T-helper 1 cell (primary cell): ENCODE data around the gene NKD1.
"Not testable (repeated sequence)": the region's sequence is repeated elsewhere in the genome, so short reads cannot be mapped to it uniquely, and the experiment has no call there.

Source experiments
- DNase-seq, 5 donors: peaks; one replicate each; pipeline ENCODE4 v3.0.0-alpha.2; 2012 to 2020

NKD1 gene

DNA sequence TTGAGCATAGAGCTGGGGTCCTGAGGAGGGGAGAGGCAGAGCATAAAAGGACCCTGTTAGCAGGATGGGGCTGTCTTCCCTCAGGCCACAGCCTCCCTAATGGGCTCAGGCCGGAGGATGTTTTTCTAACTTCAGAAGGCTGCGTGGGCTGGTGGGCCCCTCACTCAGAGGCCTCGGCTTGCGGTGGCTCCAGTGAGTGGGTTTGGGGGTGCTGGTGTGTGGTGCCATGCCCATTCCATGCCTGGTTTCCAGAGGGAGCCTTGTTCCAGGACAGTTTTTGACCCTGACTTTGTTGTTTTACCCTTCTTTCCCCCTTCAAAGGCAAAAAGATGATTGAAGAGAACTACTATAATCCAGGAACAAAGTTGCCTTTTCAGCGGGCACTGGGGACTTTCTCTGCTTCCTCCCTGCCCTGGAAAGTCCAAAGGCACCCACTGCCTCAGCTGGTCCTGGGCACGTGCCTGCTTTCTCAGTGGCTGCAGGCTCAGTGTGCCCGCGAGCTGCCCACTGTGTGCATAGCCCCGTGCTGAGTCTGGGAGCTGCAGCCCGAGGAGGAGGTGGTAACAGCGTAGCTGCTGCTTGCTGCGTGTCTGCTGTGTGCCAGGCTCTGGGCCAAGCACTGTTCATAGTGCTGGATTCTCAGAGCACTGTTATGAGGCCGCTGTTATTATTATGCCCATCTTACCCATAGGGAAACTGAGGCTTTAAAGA lies 11.8 kb downstream of the NKD1 start:
- DNase-seq, result no peak

DNA sequence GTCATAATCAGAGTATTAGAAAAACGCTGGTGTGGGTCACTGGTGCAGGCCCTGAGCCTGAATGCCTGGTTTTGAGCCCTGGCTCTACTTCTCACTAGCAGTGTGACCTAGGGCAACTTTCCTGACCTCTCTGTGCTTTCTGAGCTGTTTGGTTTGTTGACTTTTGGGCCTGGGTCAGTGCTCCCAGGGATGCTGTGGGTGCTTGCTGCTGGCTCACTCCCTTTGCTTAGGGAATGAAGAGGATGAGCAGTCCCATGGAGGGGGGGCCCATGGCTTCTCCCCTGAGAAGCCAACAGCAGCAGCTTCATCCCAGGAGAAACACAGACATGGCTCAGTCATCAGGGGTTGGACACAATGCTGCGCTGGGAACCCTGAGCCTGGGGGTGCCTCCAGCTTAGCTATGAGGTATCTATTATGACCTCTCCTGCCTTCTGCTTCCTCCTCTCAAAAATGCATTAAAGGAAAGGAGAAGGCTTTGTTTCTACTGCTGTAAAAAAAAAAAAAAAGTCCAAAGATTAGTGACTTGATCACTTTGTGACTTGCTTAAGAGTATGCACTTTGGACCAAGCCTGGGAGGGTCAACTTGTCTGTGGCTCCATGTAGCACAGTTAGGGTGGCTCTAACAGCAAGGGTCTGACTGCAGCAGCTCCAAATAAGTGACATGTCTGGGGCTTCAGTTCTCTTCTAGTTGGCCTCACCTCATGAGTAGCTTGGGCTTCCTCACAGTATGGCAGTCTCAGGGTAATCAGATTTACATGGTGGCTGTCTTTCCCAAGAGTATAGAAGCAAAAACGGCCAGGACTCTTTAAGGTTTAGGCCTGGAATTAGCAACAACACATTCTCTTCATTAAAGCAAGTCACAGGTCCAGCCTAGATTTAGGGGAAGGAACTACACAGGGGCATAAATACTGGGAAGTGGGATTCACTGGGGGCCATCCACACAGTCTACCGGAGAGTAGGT lies 13.0 kb downstream of the NKD1 start:
- no peak for DNase-seq

GRCh38 chr16:50562657-50563056 lies 14.5 kb downstream of the NKD1 start:
- no peak for DNase-seq

DNA sequence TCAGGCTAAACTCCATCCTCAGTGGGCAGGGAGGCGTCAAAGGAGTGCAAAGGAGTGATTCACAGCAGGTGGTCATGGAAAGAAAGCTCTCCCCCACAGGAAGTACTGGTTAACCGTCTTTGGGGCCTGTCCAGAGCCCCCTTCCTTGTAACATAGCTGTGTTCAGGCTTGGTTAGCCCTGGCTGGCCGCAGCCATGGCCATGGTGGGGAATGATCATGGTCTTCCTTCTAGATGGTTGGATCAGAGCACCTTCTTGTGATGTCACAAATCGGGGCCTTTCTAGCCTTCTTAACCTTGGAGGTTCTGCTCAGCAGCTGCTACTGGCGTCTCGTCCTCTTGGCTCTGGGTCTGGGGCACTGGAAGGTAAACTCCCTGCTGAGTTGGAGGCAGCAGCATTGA lies 15.8 kb downstream of the NKD1 start:
- no peak for DNase-seq

GRCh38 chr16:50565428-50565827 lies 17.2 kb downstream of the NKD1 start:
- DNase-seq, result no peak

GRCh38 chr16:50566014-50566962 lies 18.1 kb downstream of the NKD1 start:
- DNase-seq, result no peak

- DNase-seq, result no peak
Observed at GRCh38 chr16:50567651-50568050, 19.5 kb downstream of the NKD1 start.

GRCh38 chr16:50568187-50568815 lies 20.1 kb downstream of the NKD1 start:
- no peak for DNase-seq

GRCh38 chr16:50570354-50570753 lies 22.2 kb downstream of the NKD1 start:
- no peak for DNase-seq

DNA sequence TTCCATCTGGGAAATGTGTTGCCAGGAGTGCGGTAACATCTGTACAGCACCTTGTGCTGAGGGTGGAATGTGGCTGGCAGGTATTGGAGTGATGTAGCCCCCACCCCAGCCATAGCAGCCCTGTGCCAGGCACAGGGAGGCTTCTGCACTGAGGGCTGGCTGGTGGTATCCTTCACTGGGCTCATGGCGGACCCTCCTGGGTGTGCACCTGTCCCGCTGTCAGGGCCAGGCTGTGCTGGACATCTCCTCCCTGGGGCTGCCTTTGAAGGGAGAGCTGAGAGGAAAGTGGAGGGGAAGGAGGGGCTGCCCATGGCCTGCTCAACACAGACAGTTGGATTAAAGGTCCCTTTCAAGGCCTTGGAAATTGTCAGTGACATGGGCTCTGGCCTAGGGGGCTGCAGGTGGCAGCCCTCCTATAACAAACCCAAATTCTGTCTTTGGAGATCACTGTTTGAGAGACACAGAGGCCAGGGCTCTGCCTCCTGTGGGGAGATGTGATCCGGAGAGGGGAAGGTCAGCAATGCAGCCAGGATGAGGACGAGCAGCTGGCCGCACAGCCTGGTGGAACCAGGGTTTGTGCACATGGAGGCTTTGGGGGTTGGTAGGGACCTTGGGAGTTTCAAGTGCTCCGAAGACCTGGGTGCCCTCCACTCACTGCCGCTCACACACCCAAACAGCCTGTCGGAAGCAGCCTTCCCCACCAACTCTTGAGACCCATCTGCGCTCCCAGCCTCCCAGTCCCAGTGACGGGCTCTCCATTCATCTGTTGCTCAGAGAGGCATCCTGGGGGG lies 22.8 kb downstream of the NKD1 start:
- no peak for DNase-seq

GRCh38 chr16:50571786-50572185 lies 23.6 kb downstream of the NKD1 start:
- no peak for DNase-seq

GRCh38 chr16:50572700-50573099 lies 24.5 kb downstream of the NKD1 start:
- no peak for DNase-seq

- DNase-seq, result no peak
Observed at GRCh38 chr16:50573279-50573678, 25.1 kb downstream of the NKD1 start.

DNA sequence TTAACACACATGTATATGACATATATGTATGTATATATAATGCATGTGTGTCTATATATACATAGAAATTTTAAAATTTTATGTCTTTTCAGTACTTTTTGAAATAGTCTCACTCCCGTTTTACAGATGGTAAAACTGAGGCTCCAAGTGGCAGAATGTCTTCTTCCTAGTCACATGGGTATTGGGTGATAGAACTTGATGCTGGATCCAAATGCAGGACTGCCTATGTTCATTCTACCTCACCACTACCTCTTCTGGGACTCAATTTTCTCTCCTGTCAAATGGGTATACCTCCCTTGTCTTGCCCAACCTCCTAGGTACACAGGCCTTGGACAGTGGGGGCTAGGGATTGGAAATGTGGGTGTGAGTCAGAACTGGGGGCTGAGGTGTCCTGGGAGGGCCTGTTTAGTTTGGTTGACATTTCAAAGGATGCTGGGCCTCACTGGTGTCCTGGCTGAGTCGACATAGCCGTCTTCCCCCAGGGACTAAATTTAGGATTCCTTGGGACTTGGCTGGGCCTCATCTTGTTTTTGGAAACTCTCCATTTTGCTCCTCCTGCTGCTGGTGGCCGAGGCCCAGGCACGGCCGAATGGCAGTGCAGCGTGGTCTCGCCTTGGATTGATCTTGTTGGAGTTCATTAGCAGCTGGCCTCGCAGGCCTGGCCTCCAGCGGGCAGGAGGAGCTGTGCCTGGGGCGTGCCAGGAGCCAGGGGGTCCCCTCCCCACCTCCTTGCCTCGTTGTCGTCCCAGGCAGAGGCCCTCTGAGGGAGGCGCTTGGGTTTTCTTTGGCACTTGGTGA lies 25.9 kb downstream of the NKD1 start:
- no peak for DNase-seq

GRCh38 chr16:50574745-50575136 lies 26.5 kb downstream of the NKD1 start:
- DNase-seq, result no peak

- DNase-seq, result no peak
Observed at GRCh38 chr16:50575743-50576142, 27.5 kb downstream of the NKD1 start.

DNA sequence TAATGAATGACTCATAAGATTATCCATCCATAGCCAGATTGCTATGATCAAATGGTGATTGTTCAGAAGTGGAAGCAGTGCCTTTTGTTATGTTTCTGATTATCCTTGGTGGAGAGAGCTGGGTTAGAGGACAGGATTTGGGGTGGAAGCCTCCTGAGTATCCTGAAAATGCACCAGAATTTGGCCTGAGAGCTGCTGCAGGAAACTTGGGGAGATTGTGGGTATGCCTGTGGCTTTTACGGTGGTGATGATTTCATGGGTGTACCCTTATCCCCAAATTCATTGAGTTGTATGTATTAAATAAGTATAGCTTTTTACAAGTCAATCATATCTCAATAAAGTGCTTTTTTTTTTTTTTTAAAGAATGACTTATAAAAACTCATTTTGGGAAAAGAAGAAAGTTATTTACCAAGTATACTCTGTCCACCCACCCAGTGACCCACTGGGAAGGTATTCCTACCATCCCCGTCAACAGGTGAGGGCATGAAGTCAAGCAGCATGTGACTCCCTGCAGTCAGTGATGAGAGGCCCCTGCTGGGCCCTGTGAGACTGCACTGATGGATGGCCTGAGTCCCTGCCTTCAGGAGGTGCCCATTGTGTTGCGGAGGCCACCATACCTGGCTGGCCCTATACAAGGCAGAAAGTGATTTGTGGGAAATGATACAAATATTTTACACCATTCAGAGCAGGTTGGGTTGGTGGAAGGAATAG lies 28.4 kb downstream of the NKD1 start:
- DNase-seq, result no peak

DNA sequence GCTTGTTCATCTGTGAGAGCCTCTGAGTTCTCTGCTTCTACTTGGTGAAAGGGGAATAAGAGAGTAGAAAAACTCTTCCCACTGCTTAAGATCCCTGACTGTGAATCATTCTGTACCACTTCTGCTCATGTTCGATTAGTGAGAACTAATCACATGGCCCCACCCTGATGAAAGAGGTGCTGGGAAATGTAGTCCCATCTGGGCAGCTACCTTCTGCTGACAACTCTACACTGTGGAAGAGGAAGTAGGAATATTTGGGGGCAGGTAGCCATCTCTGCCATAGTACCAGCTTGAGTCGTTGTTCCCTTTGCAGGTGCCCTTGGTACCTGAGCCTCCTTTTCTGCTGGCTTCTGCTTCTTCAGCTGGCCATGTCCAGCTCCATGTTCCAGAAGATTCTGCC lies 29.9 kb downstream of the NKD1 start:
- DNase-seq, result no peak

DNA sequence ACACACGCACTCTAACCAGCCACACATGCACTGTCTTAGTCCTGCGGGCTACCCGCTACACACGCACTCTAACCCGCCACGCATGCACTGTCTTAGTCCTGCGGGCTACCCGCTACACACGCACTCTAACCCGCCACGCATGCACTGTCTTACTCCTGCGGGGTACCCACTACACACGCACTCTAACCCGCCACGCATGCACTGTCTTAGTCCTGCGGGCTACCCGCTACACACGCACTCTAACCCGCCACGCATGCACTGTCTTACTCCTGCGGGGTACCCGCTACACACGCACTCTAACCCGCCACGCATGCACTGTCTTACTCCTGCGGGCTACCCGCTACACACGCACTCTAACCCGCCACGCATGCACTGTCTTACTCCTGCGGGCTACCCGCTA lies 31.2 kb downstream of the NKD1 start:
- not testable (repeated sequence) for DNase-seq
